ENCODE results near the gene SPRTN.

DNA sequence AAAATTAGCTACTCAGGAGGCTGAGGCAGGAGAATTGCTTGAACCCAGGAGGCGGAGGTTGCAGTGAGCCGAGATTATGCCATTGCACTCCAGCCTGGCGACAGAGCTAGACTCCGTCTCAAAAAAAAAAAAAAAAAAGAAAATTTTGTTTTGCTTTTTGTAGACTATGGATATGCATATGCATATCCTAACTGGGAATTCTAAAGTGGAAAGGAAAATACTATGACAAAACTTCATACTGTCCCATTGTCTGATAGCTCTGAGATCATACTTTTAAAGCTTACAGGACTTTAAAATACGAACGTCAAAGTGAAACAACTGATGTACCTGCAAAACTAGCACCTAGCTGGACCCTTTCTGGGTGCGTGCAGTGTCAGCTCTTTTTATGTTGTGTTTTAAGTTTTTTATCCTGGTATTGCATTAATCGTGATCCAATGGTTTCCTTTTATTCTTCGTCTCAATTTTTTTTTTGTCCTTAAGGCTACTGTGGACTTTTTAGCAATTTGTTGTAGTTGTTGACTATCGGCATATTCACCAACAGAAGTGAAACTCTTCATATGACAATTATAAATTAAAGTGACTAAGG is 19.2 kb downstream of the SPRTN start:
- TF ChIP-seq SNAI2 (CRISPR knock-in tag; IDR thresholded peaks at IDR 0.05) (no peak), ZFP30 (CRISPR knock-in tag; IDR thresholded peaks at IDR 0.05) (no peak), TSHZ2 (CRISPR knock-in tag; IDR thresholded peaks at IDR 0.05) (no peak), ZFP3 (CRISPR knock-in tag; IDR thresholded peaks at IDR 0.05) (no peak), CSDC2 (CRISPR knock-in tag; IDR thresholded peaks at IDR 0.05) (no peak), PATZ1 (CRISPR knock-in tag; IDR thresholded peaks at IDR 0.05; ENCODE audit: borderline replicate concordance) (no peak), ZNF70 (CRISPR knock-in tag; IDR thresholded peaks at IDR 0.05) (no peak), RARB (CRISPR knock-in tag; IDR thresholded peaks at IDR 0.05) (no peak), ISL1 (CRISPR knock-in tag; IDR thresholded peaks at IDR 0.05) (no peak)
- TF ChIP-seq, protein P1, sequence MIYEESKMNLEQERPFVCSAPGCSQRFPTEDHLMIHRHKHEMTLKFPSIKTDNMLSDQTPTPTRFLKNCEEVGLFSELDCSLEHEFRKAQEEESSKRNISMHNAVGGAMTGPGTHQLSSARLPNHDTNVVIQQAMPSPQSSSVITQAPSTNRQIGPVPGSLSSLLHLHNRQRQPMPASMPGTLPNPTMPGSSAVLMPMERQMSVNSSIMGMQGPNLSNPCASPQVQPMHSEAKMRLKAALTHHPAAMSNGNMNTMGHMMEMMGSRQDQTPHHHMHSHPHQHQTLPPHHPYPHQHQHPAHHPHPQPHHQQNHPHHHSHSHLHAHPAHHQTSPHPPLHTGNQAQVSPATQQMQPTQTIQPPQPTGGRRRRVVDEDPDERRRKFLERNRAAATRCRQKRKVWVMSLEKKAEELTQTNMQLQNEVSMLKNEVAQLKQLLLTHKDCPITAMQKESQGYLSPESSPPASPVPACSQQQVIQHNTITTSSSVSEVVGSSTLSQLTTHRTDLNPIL (CRISPR knock-in tag; IDR thresholded peaks at IDR 0.05; ENCODE audit: low read depth): no peak
